ENCODE data around the gene GJA5.

The GJA5 gene

DNA sequence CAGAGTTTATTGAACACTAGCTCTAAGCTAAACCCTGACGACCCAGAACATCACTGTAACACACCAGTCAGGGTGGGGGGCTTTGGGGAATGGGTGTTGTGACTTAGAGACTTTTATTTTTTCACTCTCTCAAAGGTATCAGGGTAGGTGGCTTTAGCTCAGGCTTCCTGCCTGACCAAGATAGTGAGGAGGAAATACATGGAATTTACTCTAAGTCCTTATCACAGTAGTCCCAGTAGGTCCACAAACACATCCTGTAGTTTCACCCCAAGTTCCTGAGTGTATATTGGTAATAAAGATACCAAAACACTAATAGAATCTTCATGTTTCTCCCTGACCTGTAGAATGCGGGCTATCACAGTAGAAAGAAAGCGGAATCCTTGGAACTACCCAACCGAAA, 15.1 kb downstream of the GJA5 start:
- Mint-ChIP-seq H3K36me3 (ENCODE audit: low read depth) (no peaks in the 10 kb centered on the region), H3K4me3 (no peak overlapping the region), H3K27me3 (ENCODE audit: low read depth) (no peaks in the 10 kb centered on the region), H3K4me1 (peaks cover 25% of the 10 kb centered on the region), H3K27ac (no peak overlapping the region), H3K9me3 (no peaks in the 10 kb centered on the region)
- TF ChIP-seq, protein P1, sequence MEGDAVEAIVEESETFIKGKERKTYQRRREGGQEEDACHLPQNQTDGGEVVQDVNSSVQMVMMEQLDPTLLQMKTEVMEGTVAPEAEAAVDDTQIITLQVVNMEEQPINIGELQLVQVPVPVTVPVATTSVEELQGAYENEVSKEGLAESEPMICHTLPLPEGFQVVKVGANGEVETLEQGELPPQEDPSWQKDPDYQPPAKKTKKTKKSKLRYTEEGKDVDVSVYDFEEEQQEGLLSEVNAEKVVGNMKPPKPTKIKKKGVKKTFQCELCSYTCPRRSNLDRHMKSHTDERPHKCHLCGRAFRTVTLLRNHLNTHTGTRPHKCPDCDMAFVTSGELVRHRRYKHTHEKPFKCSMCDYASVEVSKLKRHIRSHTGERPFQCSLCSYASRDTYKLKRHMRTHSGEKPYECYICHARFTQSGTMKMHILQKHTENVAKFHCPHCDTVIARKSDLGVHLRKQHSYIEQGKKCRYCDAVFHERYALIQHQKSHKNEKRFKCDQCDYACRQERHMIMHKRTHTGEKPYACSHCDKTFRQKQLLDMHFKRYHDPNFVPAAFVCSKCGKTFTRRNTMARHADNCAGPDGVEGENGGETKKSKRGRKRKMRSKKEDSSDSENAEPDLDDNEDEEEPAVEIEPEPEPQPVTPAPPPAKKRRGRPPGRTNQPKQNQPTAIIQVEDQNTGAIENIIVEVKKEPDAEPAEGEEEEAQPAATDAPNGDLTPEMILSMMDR (IDR thresholded peaks at IDR 0.05; ENCODE audit: unreplicated experiment in 3 of 3) = no peak

DNA sequence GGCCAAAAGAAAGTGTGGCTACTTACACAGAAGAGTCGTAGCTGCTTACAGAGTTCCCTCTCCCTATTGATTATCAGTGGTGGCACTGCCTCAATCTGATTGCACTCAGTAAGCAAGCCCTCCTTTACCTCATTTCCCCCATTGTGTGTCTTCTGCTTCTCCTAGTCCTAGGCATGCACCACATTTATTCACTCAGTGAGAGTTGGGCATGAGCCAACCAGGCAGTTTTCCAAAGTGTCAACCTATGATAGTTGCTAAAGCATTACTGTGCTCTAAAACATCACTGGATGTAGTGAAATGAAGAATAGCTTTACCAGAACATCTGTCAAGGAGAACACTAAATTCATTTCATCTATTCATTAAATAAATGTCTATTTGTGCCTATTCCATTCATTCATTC, 19.3 kb downstream of the GJA5 start:
- H3K4me1 Mint-ChIP-seq = peaks cover 38% of the 10 kb centered on the region
- H3K36me3 Mint-ChIP-seq (ENCODE audit: low read depth) = no peaks in the 10 kb centered on the region
- peak overlapping the region in 1 of 3 experiments; percentile 52 for H3K27ac Mint-ChIP-seq
- H3K27me3 Mint-ChIP-seq (ENCODE audit: low read depth) = peaks cover 4% of the 10 kb centered on the region
- TF ChIP-seq, protein P1 (IDR thresholded peaks at IDR 0.05; ENCODE audit: unreplicated experiment in 3 of 3) = no peak
- H3K9me3 Mint-ChIP-seq = no peaks in the 10 kb centered on the region
- H3K4me3 Mint-ChIP-seq = no peak overlapping the region

DNA sequence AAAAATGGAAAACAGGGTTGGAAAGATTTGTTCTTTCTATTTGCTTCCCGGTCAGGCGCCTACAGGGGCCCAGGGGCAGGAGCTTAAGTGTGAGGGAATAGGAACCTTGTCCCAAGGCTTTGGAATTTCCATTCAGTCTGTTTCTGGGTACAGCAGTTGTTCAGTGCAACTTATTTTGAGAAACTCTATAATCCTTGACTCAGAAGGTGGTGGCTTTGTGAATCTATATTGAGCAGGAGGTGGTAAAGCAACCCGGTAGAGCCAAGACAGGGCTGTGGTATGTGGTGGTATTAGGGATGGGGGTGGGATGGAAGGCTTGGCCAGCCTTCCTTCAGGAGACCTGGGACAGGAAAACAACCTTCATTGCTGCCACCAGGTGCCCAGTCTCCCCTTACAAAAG, 20.0 kb downstream of the GJA5 start:
- Mint-ChIP-seq H3K4me1 (peaks cover 41% of the 10 kb centered on the region), H3K27ac (peak overlapping the region; percentile 45 to 57 (median 52)), H3K27me3 (ENCODE audit: low read depth) (peaks cover 4% of the 10 kb centered on the region), H3K9me3 (no peaks in the 10 kb centered on the region), H3K36me3 (ENCODE audit: low read depth) (no peaks in the 10 kb centered on the region), H3K4me3 (peak overlapping the region in 1 of 3 experiments; percentile 27)
- TF ChIP-seq, protein P1 (IDR thresholded peaks at IDR 0.05; ENCODE audit: unreplicated experiment in 3 of 3) = no peak

DNA sequence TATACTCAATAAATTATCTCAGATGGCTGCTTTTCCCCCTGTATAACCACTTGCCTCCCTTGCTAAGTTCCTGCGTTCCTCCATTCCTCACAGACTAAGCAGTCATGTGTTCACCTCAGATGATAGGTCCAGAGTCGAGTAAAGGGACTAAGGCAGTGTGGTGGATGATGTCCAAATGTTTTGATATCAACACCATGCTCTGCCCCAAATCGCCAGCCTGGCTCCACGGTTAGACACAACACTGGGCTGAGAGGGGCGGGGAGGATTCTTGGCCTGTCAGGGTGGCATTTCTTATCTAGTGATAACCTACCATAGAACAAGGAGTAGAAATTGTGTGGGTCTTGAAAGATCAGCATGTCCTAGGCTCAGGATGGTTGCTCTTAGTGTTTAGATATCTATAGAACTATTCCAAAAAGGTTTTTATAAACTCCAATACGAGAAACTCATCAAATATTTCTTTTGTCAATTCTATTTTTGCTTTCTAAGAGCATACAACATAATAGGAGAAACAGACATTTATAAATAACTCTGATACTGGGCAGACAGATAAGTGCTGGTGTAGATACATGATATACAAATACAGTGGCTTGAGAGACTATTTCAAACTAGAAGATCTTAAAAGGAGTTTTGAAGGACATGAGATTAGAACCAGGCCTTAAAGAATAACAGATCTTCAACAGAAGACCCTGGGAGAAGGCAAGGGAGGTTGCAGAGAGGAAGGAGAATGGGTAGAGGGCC, 21.5 kb downstream of the GJA5 start:
- TF ChIP-seq, protein P1 (IDR thresholded peaks at IDR 0.05; ENCODE audit: unreplicated experiment in 3 of 3) = no peak
- H3K4me1 Mint-ChIP-seq = peaks cover 46% of the 10 kb centered on the region
- peak overlapping the region in 2 of 3 experiments; percentile 8 to 15 for H3K27ac Mint-ChIP-seq
- no peaks in the 10 kb centered on the region for H3K9me3 Mint-ChIP-seq
- H3K4me3 Mint-ChIP-seq = no peak overlapping the region
- peaks cover 4% of the 10 kb centered on the region for H3K27me3 Mint-ChIP-seq (ENCODE audit: low read depth)
- H3K36me3 Mint-ChIP-seq (ENCODE audit: low read depth) = no peaks in the 10 kb centered on the region

DNA sequence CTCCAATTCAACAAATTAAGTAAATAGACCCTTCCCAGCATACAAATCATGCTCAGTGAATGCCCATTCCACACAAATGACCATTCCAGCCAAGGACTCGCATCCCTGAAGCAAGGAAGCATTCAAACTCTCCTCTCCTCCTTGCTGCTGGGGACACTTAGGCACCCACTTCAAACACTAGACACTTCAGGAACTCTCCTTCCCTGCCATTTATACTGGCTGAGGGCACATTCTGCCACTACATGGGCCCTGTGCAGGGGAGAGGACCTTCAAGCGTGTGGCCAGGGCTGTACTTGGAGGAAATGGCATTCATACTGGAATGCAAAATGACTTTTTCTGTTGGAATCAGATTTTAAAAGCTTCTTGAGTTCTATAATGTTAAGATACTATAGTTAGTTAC, 22.3 kb downstream of the GJA5 start:
- Mint-ChIP-seq H3K4me1 (peaks cover 46% of the 10 kb centered on the region), H3K27ac (no peak overlapping the region), H3K36me3 (ENCODE audit: low read depth) (no peaks in the 10 kb centered on the region), H3K4me3 (no peak overlapping the region), H3K9me3 (peaks cover 3% of the 10 kb centered on the region), H3K27me3 (ENCODE audit: low read depth) (peaks cover 4% of the 10 kb centered on the region)
- TF ChIP-seq, protein P1 (IDR thresholded peaks at IDR 0.05; ENCODE audit: unreplicated experiment in 3 of 3) = no peak

DNA sequence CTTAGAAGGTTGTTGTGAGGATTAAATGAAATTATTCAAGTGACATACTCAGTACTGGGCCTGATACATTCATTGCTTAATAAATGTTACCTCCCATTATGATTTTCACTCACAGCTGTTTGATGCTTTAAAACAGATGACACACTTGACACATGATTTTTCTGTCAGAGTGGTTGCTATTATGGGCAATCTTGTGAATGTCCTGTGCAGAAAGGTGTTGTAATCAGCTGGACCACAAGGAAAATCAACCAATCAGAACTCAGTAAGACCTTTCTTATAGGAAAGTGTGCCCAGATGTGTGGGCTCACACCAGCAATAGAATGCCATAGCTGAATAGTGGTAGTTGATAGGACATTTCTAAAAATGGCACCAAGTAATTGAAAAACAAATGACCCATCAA, 23.5 kb downstream of the GJA5 start:
- peaks cover 4% of the 10 kb centered on the region for H3K27me3 Mint-ChIP-seq (ENCODE audit: low read depth)
- TF ChIP-seq, protein P1 (IDR thresholded peaks at IDR 0.05; ENCODE audit: unreplicated experiment in 3 of 3) = no peak
- peaks cover 46% of the 10 kb centered on the region for H3K4me1 Mint-ChIP-seq
- H3K4me3 Mint-ChIP-seq = no peak overlapping the region
- H3K9me3 Mint-ChIP-seq = peaks cover 3% of the 10 kb centered on the region
- H3K27ac Mint-ChIP-seq = no peak overlapping the region
- no peaks in the 10 kb centered on the region for H3K36me3 Mint-ChIP-seq (ENCODE audit: low read depth)
